Epithelial cell of prostate (primary cell): ENCODE results near the gene FAM114A1.
"Not testable (repeated sequence)": the region's sequence is repeated elsewhere in the genome, so short reads cannot be mapped to it uniquely, and the experiment has no call there.

ENCODE experiments used
- DNase-seq: peaks from one replicate; pipeline ENCODE4 v3.0.0-alpha.2; 2011; ENCODE audit warnings: low read depth, low spot score
- H3K27ac ChIP-seq: fragments of 450-650 bp; 2 replicates; pipeline ENCODE4 v1.5.1; 2017; ENCODE audit warnings: mild to moderate bottlenecking

FAM114A1 gene

GRCh38 chr4:38896940-38897339, 29.3 kb downstream of the FAM114A1 start:
- no peak overlapping the region for H3K27ac ChIP-seq
- no peak for DNase-seq

DNA sequence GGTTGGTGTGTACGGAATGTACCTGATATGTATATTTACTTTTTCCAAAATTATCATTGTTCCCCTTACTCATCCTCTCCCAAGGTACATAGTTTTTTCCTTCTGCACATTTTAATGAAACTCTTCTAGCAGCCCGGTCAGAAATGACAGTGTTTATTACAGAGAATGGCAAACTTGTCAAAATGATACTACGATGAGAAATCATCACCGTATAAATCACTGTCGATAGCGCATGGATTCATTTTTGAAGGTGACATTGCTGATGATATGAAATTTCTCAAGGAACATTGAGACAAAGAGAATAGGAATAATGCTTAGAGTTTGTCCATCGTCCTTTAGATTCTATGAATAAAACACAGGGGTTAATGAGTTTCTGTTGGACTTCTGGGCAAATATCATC, 30.6 kb downstream of the FAM114A1 start:
- DNase-seq, result no peak
- no peak overlapping the region for H3K27ac ChIP-seq

- H3K27ac ChIP-seq, result no peak overlapping the region
- no peak for DNase-seq
These were observed 34.6 kb downstream of the FAM114A1 start for GRCh38 chr4:38902221-38902620.

- DNase-seq, result no peak
These were observed 35.1 kb downstream of the FAM114A1 start for GRCh38 chr4:38902695-38903094.

DNA sequence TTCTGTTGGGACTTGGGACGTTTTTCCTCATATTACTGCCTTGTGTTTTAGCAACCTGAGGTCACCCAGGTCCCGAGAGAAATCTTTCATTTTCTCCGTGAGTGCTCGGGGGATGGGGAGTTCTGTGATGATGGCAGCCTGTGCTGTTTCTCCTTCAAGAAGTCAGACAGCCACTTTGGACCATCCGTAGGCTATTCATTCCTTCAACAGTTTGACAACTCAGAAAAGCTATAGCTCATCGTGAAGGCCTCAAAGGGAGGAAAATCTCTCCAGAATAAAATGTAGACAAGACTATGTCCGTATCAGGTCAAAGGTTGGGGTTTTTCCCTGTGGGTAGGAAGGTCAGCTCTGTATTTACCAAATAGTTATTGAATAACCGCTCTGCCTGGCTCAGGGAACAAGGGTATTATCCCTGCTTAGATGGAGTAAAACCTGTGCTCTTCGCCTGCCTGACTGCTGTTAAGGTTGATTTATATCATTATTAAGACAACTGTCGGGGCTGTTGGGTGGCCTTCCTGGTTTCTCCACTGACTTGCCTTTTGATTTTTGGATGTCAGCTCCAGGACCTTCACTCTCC, 36.6 kb downstream of the FAM114A1 start:
- H3K27ac ChIP-seq, result no peak overlapping the region
- DNase-seq, result no peak

More at GRCh38 chr4:38902695-38903094, 35.1 kb downstream of the FAM114A1 start:
- H3K27ac ChIP-seq, result no peak overlapping the region

- no peak overlapping the region for H3K27ac ChIP-seq
- DNase-seq, result no peak
These were observed 37.1 kb downstream of the FAM114A1 start for GRCh38 chr4:38904682-38905081.

DNA sequence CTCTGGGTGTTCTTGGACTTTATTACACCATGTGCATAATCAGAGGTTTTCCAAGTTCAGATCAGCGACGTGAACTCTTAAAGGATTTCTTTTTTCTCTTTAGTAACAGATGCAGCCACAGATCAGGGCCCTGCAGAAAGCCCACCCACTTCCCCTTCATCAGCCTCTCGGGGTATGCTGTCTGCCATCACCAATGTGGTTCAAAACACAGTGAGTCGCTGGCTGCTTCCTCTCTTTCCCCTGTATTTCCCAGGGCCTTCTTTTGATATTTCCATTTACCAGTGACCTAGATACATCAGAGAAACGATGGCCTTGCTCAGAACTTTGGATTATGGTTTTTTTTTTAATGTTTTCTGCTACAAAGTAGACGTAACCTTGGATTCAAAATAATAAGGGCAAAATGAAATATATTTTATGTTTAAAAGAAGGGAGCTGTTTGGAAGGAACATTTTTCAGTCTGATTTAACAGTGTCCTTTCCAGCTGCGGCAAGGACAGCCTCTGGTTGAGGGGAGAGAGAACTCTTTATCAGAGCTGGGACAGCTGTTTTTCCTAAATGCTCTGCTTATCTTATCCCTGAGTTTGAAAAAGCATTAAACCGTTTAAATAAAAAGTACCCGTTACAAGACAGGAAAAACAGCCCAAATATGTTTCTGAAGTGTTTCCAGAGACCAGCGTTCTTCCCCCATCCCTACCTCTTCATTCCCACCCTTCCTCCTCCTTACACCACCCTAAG, 38.2 kb downstream of the FAM114A1 start:
- no peak for DNase-seq
- no peak overlapping the region for H3K27ac ChIP-seq

GRCh38 chr4:38907696-38908270, 40.2 kb downstream of the FAM114A1 start:
- no peak overlapping the region for H3K27ac ChIP-seq
- DNase-seq, result no peak

GRCh38 chr4:38909015-38909414, 41.4 kb downstream of the FAM114A1 start:
- no peak overlapping the region for H3K27ac ChIP-seq
- DNase-seq, result no peak

- DNase-seq, result no peak
- no peak overlapping the region for H3K27ac ChIP-seq
These were observed 43.7 kb downstream of the FAM114A1 start for GRCh38 chr4:38911257-38911656.

DNA sequence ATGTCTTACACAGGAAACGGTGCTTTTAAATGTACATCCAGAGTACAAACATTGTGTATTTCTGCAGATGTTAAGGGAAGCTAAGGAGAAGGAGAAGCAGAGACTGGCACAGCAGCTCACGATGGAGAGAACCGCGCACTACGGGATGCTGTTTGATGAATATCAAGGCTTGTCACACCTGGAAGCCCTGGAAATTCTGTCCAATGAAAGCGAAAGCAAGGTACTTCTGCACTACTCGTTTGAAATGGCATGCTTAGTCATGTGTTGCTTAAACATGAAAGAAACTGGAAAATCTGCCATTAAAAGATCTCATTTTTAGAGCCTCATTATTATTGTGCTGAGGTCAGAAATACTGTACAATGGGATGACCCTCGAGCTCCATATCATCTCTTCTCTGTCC, 47.2 kb downstream of the FAM114A1 start:
- no peak overlapping the region for H3K27ac ChIP-seq
- no peak for DNase-seq

DNA sequence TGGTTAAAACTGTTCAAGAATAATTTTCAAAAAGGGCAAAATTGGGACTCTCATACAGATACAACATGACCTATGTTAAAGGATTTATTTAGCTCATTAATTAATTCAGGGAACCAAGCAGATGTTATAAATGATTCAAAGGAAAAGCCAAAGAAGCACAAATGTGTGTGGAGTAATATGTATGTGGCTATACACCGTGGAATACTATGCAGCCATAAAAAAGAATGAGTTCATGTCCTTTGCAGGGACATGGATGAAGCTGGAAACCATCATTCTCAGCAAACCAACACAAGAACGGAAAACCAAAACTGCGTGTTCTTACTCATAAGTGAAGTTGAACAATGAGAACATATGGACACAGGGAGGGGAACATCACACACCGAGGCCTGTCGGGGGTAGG, 48.7 kb downstream of the FAM114A1 start:
- not testable (repeated sequence) for H3K27ac ChIP-seq, DNase-seq

DNA sequence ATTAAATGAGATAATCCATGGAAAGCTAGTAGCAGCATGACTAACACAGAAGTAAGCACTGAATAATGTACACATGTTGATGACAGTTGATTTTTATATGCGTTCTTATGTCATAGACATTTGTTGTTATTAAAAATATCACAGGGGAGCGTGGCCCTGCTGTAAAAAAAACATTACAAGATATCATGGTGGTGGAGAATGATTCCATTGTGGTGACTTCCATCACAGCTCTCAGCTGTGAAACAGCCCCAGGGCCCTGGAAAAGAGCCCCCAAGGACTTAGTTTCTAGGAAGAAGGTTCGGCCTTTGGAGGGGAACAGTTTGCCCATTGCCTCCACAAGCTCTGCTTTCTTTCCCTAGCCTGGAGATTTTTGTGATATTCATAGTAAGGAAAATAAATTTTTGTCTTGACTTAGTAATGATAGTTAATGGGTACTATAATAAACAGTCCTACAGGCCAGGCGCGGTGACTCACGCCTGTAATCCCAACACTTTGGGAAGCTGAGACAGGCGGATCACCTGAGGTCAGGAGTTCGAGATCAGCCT, 49.9 kb downstream of the FAM114A1 start:
- no peak for DNase-seq
- H3K27ac ChIP-seq, result no peak overlapping the region

DNA sequence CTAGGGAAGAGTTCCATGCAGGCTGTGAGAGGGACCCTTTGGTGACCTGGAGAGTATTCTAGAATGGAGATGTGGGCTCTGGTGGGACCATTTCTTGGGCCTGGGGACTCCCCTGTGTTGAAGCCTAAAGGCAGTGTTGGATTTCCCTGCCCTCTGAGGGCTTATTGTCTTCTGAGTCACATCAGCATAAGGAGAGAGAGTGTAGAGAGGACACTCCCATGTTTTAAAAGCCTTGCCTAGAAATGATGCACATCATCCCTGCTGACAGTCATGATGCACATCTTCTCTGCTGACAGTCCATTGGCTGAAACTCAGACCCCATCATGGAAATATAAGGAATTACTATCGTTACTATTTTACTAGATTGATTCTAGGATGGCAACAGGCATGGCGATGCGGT, 51.9 kb downstream of the FAM114A1 start:
- no peak for DNase-seq
- no peak overlapping the region for H3K27ac ChIP-seq

DNA sequence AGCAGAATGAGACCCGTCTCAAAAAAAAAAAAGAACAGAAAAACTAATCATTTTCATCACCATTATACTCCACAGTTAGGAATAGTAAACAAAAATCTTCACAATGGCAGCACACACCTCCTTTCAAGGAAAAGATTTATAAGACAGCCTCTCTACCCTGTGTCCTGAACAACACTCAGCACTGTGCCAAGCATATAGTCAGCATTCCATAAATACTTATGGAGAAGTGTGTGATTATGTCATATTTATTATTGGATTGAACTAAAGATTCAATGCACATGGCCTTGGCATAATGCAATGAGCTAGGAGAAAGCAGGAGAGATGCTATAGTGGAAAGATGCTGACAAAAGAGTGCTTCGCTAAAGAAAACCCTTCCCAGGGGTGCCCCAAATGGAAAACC, 52.6 kb downstream of the FAM114A1 start:
- H3K27ac ChIP-seq, result no peak overlapping the region
- DNase-seq, result no peak

DNA sequence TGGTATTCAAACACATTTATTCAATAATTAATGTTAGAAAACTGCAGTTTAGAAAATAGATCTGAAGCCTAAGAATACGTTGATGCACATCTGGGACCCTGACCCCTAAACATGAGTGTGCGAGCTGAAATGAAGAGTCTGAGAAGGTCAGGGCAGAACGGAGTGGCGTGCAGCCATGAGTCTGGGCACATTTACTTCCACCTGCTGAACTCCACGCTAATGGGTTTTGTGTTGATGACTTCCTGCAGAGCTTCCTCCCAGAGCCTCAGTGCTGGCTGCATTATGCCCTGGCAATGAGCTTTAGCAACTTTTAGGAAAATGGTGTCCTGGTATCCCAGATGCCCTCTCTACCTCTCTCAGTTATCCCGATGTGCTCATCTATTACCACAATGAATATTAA, 53.1 kb downstream of the FAM114A1 start:
- no peak for DNase-seq
- H3K27ac ChIP-seq, result no peak overlapping the region

- H3K27ac ChIP-seq, result no peak overlapping the region
These were observed 53.5 kb downstream of the FAM114A1 start for GRCh38 chr4:38921151-38921550.

GRCh38 chr4:38923746-38924145, 56.1 kb downstream of the FAM114A1 start:
- no peak for DNase-seq

More at GRCh38 chr4:38921151-38921550, 53.5 kb downstream of the FAM114A1 start:
- DNase-seq, result no peak

DNA sequence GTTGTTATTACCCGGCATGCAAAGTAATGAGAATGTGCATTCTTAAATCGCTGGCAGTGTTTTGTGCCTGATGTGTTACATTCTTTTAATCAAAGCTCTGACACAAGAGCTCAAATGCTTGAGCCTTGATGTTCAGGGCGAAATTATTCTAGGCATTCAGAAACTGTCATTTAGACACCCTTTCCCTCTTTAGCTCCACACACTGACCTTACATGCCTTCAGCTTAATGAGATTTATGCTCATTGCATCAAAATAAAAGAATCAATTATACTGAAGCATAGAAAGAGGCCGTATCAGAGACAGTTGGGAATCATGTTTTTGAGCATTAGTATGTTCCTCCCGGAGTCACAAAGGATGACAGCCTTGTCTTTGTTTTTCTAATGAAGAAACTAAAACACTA, 56.7 kb downstream of the FAM114A1 start:
- DNase-seq, result no peak
- no peak overlapping the region for H3K27ac ChIP-seq

More at GRCh38 chr4:38923746-38924145, 56.1 kb downstream of the FAM114A1 start:
- no peak overlapping the region for H3K27ac ChIP-seq

DNA sequence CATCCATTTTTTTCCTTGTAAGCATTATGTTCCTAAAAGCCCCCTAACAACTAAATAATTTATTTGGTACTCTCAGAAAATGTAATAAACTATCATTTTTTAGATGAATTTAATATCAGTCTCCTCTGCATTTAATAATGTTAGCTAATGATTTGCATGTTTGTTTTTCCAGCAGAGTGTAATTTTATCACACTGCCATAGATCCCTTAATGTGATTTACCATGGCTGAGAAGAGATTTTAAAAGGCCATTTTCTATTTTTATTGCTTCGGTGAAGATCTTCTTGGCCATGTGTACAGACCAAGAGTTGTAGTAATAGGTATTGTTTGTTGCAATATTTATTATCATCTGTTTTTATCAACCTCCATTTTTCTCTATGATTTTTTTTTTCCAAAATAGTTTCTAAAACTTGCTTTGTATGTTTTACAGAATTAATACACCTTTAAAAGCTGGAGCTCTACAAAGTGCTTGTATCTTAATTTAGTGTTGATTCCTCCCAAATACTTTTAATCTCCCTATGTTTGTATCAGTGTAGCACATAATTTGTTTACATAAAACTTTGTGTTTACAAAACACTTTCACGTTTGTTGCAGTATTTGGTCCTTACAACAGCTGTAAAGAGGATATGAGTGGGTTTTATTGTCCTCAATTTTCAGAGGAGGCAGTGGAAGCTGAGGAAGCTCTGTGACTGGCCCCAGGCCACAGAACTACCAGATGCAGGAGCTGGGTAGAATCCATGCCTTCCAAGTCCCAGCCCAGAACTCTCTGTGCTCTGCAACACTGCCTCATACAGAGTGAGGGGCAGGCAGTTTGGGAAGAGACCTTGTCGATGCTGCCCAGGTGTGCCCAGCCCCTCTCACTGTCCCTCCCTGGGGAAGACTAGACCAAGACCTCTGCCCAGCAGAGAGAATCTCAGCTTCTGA, 58.1 kb downstream of the FAM114A1 start:
- no peak overlapping the region for H3K27ac ChIP-seq
- no peak for DNase-seq
